GM18526 (cell line): ENCODE measurements around the gene KCTD19.

Experiments used
- POLR2A ChIP-seq: IDR thresholded peaks from 3 replicates; pipeline ENCODE4 v1.6.1; 2011; ENCODE audit not compliant: insufficient read length; ENCODE audit errors: extremely low read depth

Gene KCTD19

GRCh38 chr16:67326472-67327309 lies at the start of gene KCTD19, which contains the start of gene LRRC36:
TSS of gene KCTD19 (minus strand) at chr16:67326741. CDS start at chr16:67326707, 34 bp downstream.
TSS of gene LRRC36 (plus strand) at chr16:67326815. CDS start at chr16:67326863, 48 bp downstream.
- no peak for TF ChIP-seq POLR2A

GRCh38 chr16:67372664-67373063 lies 46.1 kb upstream of the KCTD19 start:
- no peak for TF ChIP-seq POLR2A

- no peak for TF ChIP-seq POLR2A
Observed at GRCh38 chr16:67370661-67371060, 44.1 kb upstream of the KCTD19 start.

GRCh38 chr16:67364600-67365235 lies 38.2 kb upstream of the KCTD19 start:
- no peak for TF ChIP-seq POLR2A

GRCh38 chr16:67361038-67361437 lies 34.5 kb upstream of the KCTD19 start:
- TF ChIP-seq POLR2A: no peak

GRCh38 chr16:67357561-67357960 lies 31.0 kb upstream of the KCTD19 start:
- no peak for TF ChIP-seq POLR2A

- no peak for TF ChIP-seq POLR2A
Observed at GRCh38 chr16:67356396-67356795, 29.9 kb upstream of the KCTD19 start.

GRCh38 chr16:67350324-67350723 lies 23.8 kb upstream of the KCTD19 start:
- TF ChIP-seq POLR2A: no peak

GRCh38 chr16:67349172-67349571 lies 22.6 kb upstream of the KCTD19 start:
- no peak for TF ChIP-seq POLR2A

- TF ChIP-seq POLR2A: no peak
Observed at GRCh38 chr16:67346341-67346740, 19.8 kb upstream of the KCTD19 start.

- TF ChIP-seq POLR2A: no peak
Observed at GRCh38 chr16:67345401-67345800, 18.9 kb upstream of the KCTD19 start.

- no peak for TF ChIP-seq POLR2A
Observed at GRCh38 chr16:67342616-67343015, 16.1 kb upstream of the KCTD19 start.

GRCh38 chr16:67341250-67341649 lies 14.7 kb upstream of the KCTD19 start:
- no peak for TF ChIP-seq POLR2A

GRCh38 chr16:67339453-67339852 lies 12.9 kb upstream of the KCTD19 start:
- TF ChIP-seq POLR2A: no peak

- no peak for TF ChIP-seq POLR2A
Observed at GRCh38 chr16:67336648-67337047, 10.1 kb upstream of the KCTD19 start.

- TF ChIP-seq POLR2A: no peak
Observed at GRCh38 chr16:67336116-67336515, 9.6 kb upstream of the KCTD19 start.
